NCI-H748 treated with DMSO at 0.1 percent for 48 hours (cell line): Measurements from ENCODE around the gene CHST12.
"Not testable (repeated sequence)": the region's sequence is repeated elsewhere in the genome, so short reads cannot be mapped to it uniquely, and the experiment has no call there.

Experiments
- DNase-seq: peaks from one replicate; lab custom pipeline; 2025; lab: John Stamatoyannopoulos, UW

CHST12 gene

GRCh38 chr7:2404714-2405119 is 1.3 kb downstream of the CHST12 start:
- DNase-seq = no peak

- no peak for DNase-seq
Observed at GRCh38 chr7:2405201-2405600, 1.8 kb downstream of the CHST12 start.

- no peak for DNase-seq
Observed at GRCh38 chr7:2405601-2406345, 2.4 kb downstream of the CHST12 start.

GRCh38 chr7:2409745-2410414 is 6.5 kb downstream of the CHST12 start:
- DNase-seq = no peak

- DNase-seq = no peak
Observed at GRCh38 chr7:2411049-2411448, 7.6 kb downstream of the CHST12 start.

- no peak for DNase-seq
Observed at GRCh38 chr7:2411815-2412586, 8.6 kb downstream of the CHST12 start.

GRCh38 chr7:2412587-2413201 is 9.3 kb downstream of the CHST12 start:
- DNase-seq = no peak

- no peak for DNase-seq
Observed at GRCh38 chr7:2416063-2416462, 12.7 kb downstream of the CHST12 start.

GRCh38 chr7:2416650-2417049 is 13.2 kb downstream of the CHST12 start:
- no peak for DNase-seq

- not testable (repeated sequence) for DNase-seq
Observed at GRCh38 chr7:2417178-2417577, 13.8 kb downstream of the CHST12 start.

- no peak for DNase-seq
Observed at GRCh38 chr7:2417981-2418481, 14.6 kb downstream of the CHST12 start.

- DNase-seq = no peak
Observed at GRCh38 chr7:2420216-2420933, 17.0 kb downstream of the CHST12 start.

GRCh38 chr7:2421943-2422310 is 18.5 kb downstream of the CHST12 start:
- DNase-seq = no peak

GRCh38 chr7:2425749-2426148 is 22.3 kb downstream of the CHST12 start:
- no peak for DNase-seq

GRCh38 chr7:2431260-2431867 is 28.0 kb downstream of the CHST12 start:
- DNase-seq = no peak

GRCh38 chr7:2432910-2433712 is 29.7 kb downstream of the CHST12 start:
- no peak for DNase-seq

- no peak for DNase-seq
Observed at GRCh38 chr7:2433713-2434550, 30.5 kb downstream of the CHST12 start.

GRCh38 chr7:2435146-2435545 is 31.7 kb downstream of the CHST12 start:
- DNase-seq = no peak

GRCh38 chr7:2436341-2437104 is 33.1 kb downstream of the CHST12 start:
- DNase-seq = no peak
